Inferior parietal cortex (tissue), 1 donor: ENCODE data around the gene PGA3.
"Not testable (repeated sequence)": the region's sequence is repeated elsewhere in the genome, so short reads cannot be mapped to it uniquely, and the experiment has no call there.

Experiments used
- DNase-seq: peaks from one replicate; pipeline ENCODE4 v3.0.0-alpha.2; 2016; ENCODE audit errors: extremely low spot score

Gene PGA3

DNA sequence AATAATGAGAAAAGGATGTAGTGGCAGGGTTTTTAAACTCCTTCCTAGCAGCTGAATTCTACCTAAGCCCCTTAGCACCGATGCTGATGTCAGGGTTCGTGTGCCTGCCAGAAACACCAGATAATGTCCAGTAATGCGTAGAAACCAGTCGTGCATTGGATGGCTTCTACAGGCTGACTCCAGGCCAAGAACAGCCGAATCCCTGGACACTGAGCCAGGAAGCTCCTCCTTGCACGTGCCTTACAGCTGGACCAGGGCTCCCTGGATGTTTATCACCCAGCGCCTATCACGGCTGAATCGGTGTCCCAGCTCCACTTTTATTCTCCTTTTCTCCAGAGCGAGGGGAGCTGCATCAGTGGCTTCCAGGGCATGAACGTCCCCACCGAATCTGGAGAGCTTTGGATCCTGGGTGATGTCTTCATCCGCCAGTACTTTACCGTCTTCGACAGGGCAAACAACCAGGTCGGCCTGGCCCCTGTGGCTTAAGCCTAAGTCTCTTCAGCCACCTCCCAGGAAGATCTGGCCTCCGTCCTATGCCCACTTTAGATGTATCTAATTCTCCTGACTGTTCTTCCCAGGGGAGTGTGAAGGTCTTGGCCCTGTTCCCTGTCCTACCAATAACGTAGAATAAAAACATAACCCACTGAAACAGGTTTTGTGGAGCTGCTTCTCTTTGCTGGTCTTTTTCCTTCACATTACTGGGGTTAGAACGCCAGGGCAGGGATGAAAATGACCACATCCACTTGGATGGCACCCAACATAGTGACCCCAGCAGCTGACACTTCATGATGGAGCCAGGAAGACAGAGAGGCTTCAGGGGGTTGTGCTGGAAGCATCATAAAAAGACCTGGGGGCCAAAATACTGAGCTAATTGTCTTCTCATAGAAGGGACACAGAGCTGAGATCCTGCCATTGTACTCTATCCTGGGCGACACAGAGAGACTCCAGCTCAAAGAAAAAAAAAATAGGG, 47.8 kb downstream of the PGA3 start:
- DNase-seq = not testable (repeated sequence)

DNA sequence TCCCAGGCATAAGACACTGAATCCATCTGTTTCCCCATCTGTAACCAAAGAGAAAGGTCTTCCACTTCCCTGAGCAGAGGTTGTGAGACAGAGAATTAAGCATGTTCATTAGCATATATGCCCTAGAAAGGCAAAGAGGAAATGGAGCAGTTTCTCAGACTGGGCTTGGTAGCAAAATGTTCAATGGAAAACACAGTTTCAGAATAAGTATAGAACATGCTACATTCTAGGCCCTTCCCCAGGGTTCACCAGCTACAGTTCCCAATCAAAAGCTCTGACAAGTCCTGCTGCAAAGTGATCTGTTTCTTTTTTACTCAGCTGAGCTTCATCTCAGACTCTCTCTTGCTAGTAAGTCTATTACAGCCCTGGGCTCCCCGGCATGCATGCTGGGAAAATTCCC, 49.0 kb downstream of the PGA3 start:
- DNase-seq = not testable (repeated sequence)

DNA sequence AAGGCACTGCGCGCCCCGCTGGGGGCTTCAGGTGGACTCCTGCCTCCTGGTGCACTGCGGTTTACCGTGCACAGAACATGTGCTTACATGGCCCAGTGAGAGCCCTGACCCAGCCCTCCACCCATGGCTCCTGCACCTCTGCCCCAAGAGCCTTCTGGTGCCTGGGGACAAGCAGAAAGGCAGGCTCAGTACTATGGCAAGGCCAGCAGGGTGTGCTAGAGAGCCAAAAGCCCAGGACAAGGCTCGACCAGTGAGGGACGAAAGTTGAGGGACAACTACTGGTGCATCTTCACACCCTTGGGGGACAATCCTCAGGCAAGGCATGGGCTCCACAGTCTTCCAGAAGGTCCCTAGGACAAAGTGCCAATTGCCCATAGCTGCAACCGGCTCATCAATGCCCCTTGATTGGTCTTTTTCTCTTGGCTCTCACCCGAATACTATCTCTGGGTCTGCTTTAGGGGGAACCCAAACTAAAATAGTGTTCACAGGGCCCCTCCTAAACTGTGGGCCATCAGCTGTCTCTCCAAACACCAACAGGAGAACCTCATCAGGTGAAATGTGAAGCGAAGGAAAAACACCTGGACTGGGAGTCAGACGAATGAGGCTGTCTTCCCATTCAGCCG, 51.2 kb downstream of the PGA3 start:
- DNase-seq = peak; percentile 59

DNA sequence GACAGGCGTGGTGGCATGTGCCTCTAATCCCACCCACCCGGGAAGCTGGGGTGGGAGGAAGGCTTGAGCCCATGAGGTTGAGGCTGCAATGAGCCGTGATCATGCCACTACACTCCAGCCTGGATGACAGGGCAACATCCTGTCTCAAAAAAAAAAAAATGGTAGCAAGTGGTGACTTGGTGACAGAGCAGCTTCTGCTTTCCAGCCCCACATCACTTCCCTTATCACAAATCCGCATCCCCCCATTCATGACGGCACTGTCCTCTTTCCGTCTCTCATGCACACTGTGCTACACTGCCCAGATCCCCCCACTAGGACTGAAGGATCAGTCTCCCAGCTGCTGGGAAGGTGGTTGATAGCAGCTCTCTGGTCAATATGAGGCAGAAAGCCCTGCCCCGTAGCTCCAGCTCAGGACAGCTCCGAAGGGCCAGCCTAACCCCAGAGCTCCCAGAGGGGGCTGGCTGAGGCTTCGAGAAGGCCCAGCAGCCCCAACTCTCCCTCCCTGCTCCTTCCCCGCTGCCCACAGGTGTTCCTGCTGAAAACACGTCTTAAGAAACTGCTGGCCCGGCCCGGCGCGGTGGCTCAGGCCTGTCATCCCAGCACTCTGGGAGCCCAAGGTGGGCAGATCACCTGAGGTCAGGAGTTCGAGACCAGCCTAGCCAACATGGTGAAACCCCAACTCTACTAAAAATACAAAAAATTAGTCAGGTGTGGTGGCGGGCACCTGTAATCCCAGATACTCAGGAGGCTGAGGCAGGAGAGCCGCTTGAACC, 53.6 kb downstream of the PGA3 start:
- DNase-seq = no peak

DNA sequence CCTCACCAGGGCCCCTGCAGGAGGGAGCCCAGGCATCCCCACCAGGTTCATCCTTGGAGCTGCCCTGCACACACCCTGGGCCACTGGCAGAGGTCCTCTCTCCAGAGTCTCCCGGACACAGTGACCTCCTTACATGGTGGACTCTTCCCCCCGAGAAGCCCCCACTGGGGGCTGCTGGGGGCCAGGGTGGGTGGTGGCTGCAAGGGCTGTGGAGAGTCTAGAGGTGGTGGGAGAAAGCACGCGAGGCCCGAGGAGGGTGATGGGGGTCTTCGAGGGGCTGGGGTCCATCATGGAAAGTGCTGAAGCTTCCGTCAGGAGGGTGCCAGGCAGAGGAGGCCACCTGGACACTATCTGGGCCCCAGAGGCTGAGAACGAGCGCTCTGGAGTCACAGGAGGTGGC, 55.2 kb downstream of the PGA3 start:
- no peak for DNase-seq

DNA sequence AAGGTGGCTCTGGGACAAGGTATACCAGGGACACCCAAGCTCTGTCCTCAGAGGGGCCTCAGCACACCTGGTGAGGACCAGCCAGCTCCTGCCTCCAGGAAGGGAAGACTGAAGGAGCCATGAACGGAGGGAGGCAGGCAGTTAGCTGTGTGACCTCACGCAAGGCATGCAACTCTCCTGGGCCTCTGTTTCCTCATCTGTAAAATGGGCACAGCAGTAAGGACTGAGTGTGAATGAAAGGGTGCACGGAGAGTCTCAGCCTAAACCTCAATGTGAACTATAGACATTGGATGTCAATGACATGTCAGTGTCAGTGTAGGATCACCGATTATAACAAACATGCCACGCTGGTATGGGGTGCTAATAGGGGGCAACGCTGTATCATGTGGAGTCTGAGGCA, 56.0 kb downstream of the PGA3 start:
- DNase-seq = no peak
